HG02571 (cell line): ENCODE results near the gene CORT.
"Not testable (repeated sequence)": the region's sequence is repeated elsewhere in the genome, so short reads cannot be mapped to it uniquely, and the experiment has no call there.

Source experiments
- ATAC-seq: cut with Tn5 transposase; IDR thresholded peaks from one replicate; pipeline ENCODE4 v1.9.1; 2021; ENCODE audit warnings: mild to moderate bottlenecking, moderate library complexity; ENCODE audit not compliant: unreplicated experiment

Gene CORT, protein sequence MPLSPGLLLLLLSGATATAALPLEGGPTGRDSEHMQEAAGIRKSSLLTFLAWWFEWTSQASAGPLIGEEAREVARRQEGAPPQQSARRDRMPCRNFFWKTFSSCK

DNA sequence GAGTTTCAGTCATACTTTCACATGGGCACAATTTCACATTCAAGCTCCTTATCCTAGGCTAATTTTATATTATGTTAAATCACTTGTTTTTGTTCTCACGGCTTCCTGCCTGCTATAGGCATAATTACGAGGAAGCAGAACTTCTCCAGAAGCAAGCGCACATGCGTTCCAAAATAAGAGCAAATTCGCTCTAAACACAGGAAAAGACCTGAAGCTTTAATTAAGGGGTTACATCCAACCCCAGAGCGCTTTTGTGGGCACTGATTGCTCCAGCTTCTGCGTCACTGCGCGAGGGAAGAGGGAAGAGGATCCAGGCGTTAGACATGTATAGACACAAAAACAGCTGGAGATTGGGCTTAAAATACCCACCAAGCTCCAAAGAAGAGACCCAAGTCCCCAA, at the start of gene CORT:
TSS of gene CORT (plus strand) at position 281 of the 400 bp plus-strand sequence. CDS start 193 bp downstream, outside the sequence.
- no peak for ATAC-seq

DNA sequence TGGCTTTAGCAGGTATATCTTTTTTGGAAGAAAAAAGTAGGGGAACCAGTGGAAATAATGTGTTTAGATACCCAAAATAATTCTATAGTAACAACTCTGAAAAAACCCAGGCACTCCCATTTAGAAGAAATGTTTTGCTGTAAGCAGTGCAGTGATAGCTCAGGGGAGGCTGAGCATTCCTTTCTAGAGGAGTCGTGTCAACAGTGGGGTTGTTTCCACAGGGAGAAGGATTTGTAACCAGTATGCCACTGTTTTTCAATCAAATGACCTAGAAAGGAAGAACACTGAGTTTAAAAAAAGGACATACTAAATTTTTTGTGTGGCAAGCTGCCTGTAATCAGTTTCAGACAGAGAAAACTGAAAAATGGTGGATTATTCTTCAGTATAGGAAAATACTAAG, 48.5 kb upstream of the CORT start:
- no peak for ATAC-seq

DNA sequence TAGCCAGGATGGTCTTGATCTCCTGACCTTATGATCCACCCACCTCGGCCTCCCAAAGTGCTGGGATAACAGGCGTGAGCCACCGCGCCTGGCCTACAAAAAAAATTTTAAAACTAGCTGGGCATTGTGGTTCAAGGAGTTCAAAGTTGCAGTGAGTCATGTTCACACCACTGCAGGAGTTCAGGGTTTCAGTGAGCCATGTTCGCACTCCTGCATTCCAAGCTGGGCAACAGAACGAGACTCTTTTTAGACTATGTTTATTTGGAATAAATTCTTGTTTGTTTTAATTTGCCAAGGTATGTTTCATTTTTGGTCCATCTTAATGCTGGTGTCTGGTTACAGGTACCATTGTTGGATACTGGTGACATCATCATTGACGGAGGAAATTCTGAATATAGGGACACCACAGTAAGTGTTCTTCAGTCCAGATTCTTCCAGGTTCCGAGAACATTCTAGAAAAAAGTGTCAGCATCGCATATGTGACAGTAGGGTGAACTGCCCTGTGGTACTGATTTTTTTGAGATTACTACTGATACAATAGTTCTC, 47.0 kb upstream of the CORT start:
- no peak for ATAC-seq

DNA sequence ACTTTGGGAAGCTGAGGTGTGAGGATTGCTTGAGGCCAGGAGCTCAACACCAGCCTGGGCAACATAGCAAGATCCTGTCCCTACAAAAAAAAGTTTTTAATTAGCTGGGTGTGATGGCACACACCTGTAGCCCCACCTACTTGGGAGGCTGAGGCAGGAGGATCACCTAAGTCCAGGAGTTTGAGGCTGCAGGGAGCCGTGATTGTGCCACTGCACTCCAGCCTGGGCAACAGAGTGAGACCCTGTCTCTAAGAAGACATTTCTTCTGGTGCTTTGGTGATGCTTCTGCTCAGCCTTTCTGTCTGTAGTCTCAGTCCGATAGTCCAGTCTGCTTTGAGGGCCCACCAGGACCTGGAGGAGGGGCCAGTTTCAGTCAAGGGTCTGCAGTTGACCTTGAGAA, 42.6 kb upstream of the CORT start:
- ATAC-seq = no peak

DNA sequence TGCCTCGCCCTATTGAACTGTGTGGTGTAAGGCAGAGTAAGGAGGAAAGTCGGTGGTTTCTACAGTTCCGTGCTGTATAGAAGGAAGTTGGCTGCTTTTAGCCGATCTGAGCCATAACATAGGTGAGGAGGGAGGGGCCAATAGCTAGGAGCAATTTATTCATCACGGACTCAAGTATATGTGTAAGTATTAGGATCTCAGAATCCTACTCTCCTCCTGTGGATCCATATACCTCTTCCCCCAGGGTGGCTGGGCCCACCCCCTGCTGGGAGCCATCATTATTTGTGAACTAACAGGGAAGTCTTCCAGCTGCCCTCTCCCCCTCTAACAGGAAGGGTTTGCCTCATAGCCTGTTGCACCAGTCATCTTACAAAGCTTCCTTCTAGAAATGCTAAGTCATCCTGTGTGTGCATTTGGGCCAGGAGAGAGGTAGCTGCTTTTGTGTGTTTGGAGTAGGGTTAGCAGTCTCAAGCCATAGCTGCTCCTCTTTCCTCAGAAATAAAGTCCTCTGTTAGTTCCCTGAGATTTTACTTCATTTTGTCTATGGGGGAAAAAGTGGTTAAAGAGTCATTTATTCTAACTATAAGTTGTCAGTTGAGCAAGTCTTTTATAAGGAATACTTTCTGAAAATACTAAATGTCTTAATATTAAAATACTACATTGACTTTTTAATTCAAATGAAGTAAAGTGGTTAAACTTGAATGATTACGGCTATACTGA, 34.5 kb upstream of the CORT start:
- ATAC-seq = no peak

DNA sequence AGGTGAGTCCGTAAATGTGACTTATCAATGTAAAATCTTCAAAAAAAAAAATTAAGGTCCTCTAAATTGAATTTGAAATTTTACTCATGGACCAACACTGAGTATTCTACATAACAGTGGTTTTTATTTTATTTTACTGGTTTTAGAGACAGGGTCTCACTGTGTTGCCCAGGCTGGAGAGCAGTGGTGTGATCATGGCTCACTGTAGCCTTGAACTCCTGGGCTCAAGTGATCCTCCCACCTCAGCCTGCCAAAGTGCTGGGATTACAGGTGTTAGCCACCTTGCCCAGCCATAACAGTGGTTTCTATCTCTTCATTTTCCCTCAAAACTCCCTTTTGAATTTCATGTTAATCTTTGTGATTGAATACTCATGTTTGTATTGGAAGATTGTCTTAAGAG, 33.9 kb upstream of the CORT start:
- not testable (repeated sequence) for ATAC-seq

DNA sequence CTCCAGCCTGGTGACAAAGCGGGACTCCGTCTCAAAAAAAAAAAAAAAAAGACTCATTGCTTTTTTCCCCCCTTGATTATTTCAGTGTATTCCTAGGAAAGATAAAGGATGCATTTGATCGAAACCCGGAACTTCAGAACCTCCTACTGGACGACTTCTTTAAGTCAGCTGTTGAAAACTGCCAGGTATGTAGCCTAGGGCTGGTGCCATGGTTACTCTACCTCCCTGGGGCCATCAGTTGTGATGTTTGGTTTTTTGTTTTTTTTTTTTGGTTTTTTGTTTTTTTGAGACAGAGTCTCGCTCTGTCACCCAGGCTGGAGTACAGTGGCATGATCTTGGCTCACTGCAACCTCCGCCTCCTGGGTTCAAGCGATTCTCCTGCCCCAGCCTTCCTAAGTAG, 31.1 kb upstream of the CORT start:
- ATAC-seq = not testable (repeated sequence)

DNA sequence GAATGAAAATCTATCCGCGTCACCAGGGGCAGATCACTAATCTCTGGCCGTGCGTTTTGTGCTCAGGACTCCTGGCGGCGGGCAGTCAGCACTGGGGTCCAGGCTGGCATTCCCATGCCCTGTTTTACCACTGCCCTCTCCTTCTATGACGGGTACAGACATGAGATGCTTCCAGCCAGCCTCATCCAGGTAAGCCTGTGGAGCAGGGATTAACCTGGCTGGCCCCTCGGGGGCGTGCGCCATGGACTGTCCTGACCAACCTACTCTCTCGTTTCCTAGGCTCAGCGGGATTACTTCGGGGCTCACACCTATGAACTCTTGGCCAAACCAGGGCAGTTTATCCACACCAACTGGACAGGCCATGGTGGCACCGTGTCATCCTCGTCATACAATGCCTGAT, 30.5 kb upstream of the CORT start:
- ATAC-seq = no peak

DNA sequence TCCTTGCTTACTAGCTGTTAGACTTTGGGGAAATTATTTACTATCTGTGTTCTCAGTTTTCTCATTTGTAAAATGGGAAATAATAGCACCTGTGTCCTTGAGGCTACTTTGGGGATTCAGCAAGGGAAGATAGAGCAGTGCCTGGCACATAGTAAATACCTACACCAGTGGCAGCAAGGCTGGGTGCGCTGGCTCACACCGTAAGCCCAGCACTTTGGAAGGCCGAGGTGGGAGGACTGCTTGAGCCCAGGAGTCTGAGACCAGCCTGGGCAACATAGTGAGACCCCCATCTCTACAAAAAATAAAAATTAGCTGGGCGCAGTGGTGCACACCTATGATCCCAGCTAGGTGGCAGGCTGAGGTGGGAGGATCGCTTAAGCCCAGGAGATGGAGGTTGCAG, 28.2 kb upstream of the CORT start:
- no peak for ATAC-seq

DNA sequence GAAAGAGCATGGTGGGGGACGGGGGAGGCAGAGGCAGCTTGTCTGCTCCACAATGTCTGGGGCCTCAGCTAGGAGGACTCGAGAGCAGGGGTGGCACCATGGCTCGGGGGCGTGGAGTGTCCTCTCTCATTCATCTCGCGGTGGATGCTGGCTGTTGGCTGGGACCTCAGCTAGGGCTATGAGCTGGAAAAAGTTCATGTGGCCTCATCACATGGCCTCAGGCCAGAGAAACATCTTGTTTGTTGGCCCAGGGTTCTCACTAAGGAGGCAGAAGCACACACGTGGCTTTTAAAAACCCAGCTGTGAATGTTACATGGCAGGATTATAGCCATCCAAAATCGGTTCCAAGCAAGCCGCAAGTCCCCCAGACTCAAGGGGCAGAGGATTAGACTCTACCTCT, 25.8 kb upstream of the CORT start:
- no peak for ATAC-seq

DNA sequence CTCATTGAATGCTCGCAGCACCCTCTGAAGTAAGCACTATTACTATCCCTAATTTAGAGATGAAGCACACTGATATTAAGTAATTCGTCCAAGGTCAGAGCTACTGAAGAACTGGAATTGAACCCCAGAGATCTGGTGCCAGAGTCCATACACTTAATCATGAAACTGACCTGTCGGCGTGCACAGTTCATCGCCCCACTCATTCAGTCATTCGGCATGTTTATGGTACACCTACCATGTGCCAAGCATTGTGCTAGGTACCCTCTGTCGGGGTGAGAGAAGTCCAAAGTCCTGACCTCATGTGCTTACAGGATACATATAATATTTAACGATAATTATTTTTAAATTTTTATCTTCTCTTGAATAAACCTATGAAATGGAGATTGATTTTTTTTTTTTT, 25.2 kb upstream of the CORT start:
- ATAC-seq = no peak

DNA sequence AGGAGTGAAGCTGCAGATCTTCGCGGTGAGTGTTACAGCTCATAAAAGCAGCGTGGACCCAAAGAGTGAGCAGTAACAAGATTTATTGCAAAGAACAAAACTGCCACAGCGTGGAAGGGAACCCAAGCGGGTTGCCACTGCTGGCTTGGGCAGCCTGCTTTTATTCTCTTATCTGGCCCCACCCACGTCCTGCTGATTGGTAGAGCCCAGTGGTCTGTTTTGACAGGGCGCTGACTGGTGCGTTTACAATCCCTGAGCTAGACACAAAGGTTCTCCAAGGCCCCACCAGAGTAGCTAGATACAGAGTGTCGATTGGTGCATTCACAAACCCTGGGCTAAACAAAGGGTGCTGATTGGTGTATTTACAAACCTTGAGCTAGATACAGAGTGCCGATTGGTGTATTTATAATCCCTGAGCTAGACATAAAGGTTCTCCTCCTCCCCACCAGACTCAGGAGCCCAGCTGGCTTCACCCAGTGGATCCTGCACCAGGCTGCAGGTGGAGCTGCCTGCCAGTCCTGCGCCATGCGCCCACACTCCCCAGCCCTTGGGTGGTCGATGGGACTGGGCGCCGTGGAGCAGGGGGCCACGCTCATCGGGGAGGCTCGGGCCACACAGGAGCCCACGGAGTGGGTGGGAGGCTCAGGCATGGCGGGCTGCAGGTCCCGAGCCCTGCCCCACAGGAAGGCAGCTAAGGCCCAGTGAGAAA, 23.9 kb upstream of the CORT start:
- not testable (repeated sequence) for ATAC-seq

DNA sequence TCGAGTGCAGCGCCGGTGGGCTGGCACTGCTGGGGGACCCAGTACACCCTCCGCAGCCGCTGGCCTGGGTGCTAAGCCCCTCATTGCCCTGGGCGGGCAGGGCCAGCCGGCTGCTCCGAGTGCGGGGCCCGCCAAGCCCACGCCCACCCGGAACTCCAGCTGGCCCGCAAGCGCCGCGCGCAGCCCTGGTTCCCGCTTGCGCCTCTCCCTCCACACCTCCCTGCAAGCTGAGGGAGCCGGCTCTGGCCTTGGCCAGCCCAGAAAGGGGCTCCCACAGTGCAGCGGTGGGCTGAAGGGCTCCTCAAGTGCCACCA, 23.3 kb upstream of the CORT start:
- not testable (repeated sequence) for ATAC-seq

DNA sequence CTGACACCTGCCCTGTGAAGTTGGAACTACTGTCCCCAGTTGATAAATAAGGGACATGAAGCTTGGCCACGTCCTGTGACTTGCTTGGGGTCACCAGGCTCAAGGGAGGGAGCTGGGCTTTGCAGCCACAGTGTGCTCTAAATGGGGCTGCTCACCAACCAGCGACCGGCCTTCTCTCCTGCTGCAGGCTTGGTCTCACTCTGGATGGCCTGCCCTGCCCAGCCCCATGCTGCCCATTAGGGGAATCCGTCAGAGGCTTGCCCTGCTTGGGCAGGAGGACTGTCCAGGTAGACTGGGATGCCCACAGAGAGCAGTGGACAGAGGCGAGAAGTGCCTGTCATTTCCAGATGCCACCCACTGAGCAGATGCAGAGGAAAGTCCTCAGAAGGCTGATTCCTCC, 20.8 kb upstream of the CORT start:
- no peak for ATAC-seq

DNA sequence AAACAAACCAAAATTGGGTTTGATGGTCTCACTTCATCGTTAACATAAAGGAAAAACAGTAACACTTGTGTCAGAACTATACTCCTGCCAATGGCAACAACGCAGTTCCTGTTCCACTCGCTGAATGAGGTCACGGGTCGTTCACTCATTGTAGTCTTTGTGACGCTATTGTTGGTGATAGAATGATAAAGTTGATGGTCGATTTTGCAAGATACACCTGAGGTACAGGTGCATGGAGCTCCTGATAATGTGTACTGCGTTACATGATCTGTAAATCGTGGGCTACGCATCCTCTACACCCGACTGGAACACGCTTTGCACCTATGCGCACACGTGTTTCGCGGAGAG, 20.0 kb upstream of the CORT start:
- ATAC-seq = no peak

DNA sequence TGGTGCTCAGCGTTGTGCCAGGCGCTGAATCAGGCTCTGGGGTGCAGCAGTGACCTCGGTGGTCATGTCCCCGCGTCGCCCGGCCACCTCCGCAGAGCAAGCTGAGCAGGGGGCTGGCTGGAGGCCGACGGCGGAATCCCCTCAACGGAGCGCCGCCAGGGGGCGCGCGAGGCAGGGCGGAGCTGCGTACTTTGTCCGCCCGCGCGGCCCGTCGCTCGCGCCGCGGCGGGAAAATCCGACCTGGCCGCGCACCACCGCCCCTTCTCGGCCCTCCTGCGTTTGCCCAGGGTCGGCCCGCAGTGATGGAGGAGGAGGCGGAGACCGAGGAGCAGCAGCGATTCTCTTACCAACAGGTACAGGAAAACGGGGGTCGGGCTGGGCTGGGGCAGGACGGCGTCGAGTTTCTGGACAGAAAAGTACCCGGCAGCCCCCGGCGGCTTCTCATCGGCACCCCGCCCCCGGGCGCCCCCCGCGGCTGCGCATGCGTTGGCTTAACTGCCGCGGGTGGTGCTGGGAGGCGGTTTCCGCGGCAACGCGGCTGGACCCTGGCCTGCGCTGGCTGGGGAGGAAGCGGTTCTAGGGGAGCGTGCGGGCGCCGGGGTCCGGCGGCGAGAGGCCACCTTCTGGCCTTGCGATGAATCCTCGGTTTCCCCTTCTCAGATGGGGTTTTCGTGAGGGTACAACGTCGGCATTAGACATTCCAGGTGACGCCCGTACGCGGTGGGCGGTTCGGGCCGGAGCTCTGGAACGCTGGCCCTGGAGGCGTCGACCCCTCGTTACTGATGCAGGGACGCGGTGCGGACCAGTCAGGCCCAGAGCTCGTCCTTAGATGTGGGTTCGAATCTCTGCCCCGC, 19.4 kb upstream of the CORT start, which contains the start of gene CENPS:
TSS of gene CENPS (plus strand) at position 218 of the 854 bp plus-strand sequence. CDS start at position 303, 85 bp downstream.
- peak; percentile 78 for ATAC-seq

DNA sequence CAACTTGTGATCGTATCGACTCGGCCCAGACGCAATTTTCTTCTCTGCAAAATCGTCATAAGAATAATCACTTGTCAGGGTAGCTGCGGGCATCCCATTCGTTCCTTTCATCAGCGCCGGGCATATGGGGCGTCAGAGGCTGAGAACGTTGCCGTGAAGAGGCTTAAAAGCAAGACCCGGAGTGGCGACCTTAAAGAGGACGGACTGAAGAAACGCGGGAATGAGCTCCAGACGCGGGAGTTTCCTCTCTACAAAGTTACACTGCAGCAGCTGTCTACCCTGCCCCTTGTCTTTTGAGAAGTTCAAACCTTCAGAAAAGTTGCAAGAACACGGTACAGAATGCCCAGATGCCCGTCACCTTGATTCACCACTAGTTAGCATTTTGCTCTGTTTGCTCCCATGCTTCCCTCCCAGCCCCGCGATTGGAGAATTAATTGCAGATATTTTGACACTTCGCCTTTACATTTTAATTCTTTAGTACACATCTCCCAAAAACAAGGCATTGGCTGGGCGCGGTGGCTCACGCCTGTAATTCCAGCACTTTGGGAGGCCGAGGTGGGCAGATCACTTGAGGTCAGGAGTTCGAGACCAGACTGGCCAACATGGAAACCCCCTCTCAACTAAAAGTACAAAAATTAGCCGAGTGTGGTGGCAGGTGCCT, 18.6 kb upstream of the CORT start:
- ATAC-seq = no peak

DNA sequence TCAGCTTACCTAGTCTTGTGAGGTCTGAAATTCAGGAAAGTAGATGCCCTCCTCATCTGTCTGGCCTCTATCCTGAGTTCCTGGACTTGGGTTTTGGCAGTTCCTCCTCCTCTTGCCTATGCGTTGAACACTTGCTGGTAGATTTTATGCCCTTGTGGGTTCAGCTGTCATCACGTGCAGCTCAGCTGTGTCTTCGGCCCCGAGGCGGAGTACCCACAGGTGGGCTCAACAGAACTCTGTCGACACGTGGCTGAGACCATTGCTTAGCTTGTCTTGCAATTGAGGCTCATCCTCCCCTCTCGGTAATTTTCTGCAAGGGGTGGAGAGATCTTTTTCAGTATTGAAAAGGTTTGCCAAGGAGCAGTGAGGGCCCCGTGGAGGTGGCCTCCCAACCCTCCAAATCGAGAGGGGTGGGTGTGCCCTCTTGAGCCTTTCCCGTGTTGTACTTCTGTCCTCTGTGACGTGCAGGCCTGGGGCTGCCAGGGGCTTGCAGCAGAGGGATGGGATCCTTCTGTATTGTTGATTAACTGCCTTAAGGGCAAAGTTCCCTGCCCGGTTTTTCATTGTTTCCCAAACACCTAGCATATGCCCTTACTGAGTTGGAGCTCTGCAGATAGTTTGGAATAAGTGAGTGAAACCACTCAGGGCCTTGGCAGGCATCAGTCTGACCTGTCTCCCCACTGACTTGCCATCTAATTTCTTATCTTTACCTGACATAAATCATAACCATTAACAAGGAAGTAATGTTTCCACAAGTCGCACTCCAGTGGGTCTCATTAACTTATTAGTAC, 16.7 kb upstream of the CORT start:
- no peak for ATAC-seq

DNA sequence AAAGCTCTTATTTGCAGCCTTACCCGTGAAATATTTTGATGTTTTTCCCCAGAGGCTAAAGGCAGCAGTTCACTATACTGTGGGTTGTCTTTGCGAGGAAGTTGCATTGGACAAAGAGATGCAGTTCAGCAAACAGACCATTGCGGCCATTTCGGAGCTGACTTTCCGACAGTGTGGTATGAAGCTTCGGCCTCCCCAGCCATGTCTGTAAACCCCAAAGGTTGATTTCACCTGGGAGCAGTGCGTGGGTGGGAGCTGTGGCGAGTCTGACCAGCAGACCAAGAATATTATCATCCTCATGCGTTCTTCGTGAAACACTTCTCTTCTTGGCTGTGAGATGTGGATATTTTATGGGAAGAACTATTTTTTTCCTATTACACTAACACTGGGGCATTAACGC, 16.0 kb upstream of the CORT start:
- ATAC-seq = no peak

DNA sequence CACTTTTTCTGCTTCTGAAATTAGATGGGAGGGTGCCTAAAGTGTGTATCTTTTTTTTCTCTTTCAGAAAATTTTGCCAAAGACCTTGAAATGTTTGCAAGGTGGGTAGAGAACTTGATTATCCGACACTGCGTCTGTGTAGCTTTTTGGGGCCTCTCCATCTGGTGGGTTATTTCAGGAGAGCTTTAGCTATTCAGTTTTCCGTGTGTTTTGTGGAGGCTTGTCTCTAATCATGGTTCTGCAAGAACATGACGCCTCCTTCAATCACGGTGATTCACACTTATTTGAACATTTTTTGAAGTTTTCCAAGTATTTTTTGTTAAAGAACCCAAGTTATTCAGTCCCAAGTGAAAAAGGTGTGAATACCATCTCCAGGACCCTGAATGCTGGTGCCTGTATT, 15.2 kb upstream of the CORT start:
- no peak for ATAC-seq
